Smooth muscle cell (in vitro differentiated cells): ENCODE measurements around the gene IL1RL1. TPM values are rescaled to one million over a fixed set of nuclear protein-coding genes. Genes with fewer than 3 reads are reported as not detected.

Source experiments
- DNase-seq: peaks from one replicate; lab custom pipeline; 2025; ENCODE audit not compliant: unreplicated experiment; lab: John Stamatoyannopoulos, UW
- H2AFZ ChIP-seq: fragments of 200-600 bp; sonication (generic); 2 replicates; pipeline ENCODE4 v1.6.0; 2016; ENCODE audit warnings: antibody characterized with exemption, low read depth, mild to moderate bottlenecking
- H3F3A ChIP-seq: fragments of 200-600 bp; sonication (generic); 2 replicates; pipeline ENCODE4 v1.6.0; 2017; ENCODE audit warnings: antibody characterized with exemption, low read depth
- H3K27ac ChIP-seq: fragments of 200-600 bp; sonication (generic); 2 replicates; pipeline ENCODE4 v1.5.1; 2016; ENCODE audit warnings: low read depth, mild to moderate bottlenecking
- H3K27me3 ChIP-seq: fragments of 200-600 bp; sonication (generic); 2 replicates; pipeline ENCODE4 v1.6.1; 2016; ENCODE audit warnings: low read depth, mild to moderate bottlenecking
- H3K36me3 ChIP-seq: fragments of 200-600 bp; sonication (generic); 2 replicates; pipeline ENCODE4 v1.5.1; 2016; ENCODE audit warnings: low read depth
- H3K4me1 ChIP-seq: fragments of 200-600 bp; sonication (generic); 2 replicates; pipeline ENCODE4 v1.5.1; 2016; ENCODE audit warnings: low read depth
- H3K4me2 ChIP-seq: fragments of 200-600 bp; sonication (generic); 2 replicates; pipeline ENCODE4 v1.6.0; 2016; ENCODE audit warnings: mild to moderate bottlenecking
- H3K4me3 ChIP-seq: fragments of 200-600 bp; sonication (generic); 2 replicates; pipeline ENCODE4 v1.5.1; 2016; ENCODE audit warnings: mild to moderate bottlenecking
- H3K79me2 ChIP-seq: fragments of 200-600 bp; sonication (generic); 2 replicates; pipeline ENCODE4 v1.6.0; 2016; ENCODE audit warnings: low read depth, mild to moderate bottlenecking
- H3K9ac ChIP-seq: fragments of 200-600 bp; sonication (generic); 2 replicates; pipeline ENCODE4 v1.6.0; 2016; ENCODE audit warnings: low read depth
- H3K9me3 ChIP-seq: fragments of 200-600 bp; sonication (generic); replicated peaks from 2 replicates; pipeline ENCODE4 v1.5.1; 2016; ENCODE audit warnings: low read depth
- H4K20me1 ChIP-seq: fragments of 200-600 bp; sonication (generic); 2 replicates; pipeline ENCODE4 v1.6.0; 2016; ENCODE audit warnings: low read depth
- CTCF ChIP-seq: fragments of 200-600 bp; sonication (generic); IDR thresholded peaks from 2 replicates; pipeline ENCODE4 v1.5.1; 2017; ENCODE audit warnings: borderline replicate concordance, mild to moderate bottlenecking, antibody characterized with exemption; ENCODE audit not compliant: insufficient read depth, poor library complexity, severe bottlenecking
- WGBS: methylation state at CpG from one replicate; pipeline ENCODE4 v1.1.7; 2016; ENCODE audit warnings: low lambda C conversion rate; 5-methylcytosine and 5-hydroxymethylcytosine counted together
- polyA plus RNA-seq: library from polyadenylated mRNA; unstranded; fragments of >200 nt; fragmentation: Nextera tagmentation; extraction: Ambion mirVana; gene quantifications from 2 replicates; pipeline ENCODE4 v1.2.1, GENCODE V29; 2016
- total RNA-seq: library from RNA; depleted of rRNA; stranded (reverse); fragments of >200 nt; gene quantifications from 2 replicates; pipeline ENCODE4 v1.2.3, GENCODE V29; 2014

Gene IL1RL1
- total RNA-seq = 1.6 and 2.0 TPM in 2 replicates
- polyA plus RNA-seq = 1.3 and 1.8 TPM in 2 replicates

- H3K4me1 ChIP-seq = no peaks in the 10 kb centered on the region
- no peak for TF ChIP-seq CTCF
- no peak within 1 kb of the TSS for H3K27ac ChIP-seq
- H3F3A ChIP-seq = peaks cover 4% of the 10 kb centered on the region
- H4K20me1 ChIP-seq = no peaks in the 10 kb centered on the region
- H3K9me3 ChIP-seq = no peaks in the 10 kb centered on the region
- WGBS = 75% methylated on average over 5 of the region's 5 CpGs
- peak within 1 kb of the TSS; percentile 51 for H3K4me2 ChIP-seq
- no peak within 1 kb of the TSS for H3K4me3 ChIP-seq
- no peak within 1 kb of the TSS for H2AFZ ChIP-seq
- no peaks in the 10 kb centered on the region for H3K27me3 ChIP-seq
- no peak for DNase-seq
- no peak within 1 kb of the TSS for H3K9ac ChIP-seq
- H3K79me2 ChIP-seq = no peaks in the 10 kb centered on the region
- H3K36me3 ChIP-seq = no peaks in the 10 kb centered on the region
Measured at GRCh38 chr2:102310964-102311640, at the start of gene IL1RL1. Gene IL1RL1 (plus strand): TSS chr2:102311563. CDS start chr2:102338265, 26,702 bp downstream.

- Histone ChIP-seq H3K4me3 (no peak overlapping the region), H3K9ac (no peak overlapping the region), H3K27me3 (no peaks in the 10 kb centered on the region), H3K79me2 (no peaks in the 10 kb centered on the region), H3K9me3 (no peaks in the 10 kb centered on the region), H3K27ac (no peak overlapping the region), H3F3A (no peaks in the 10 kb centered on the region), H3K4me1 (no peaks in the 10 kb centered on the region), H4K20me1 (no peaks in the 10 kb centered on the region), H2AFZ (no peak overlapping the region), H3K36me3 (no peaks in the 10 kb centered on the region), H3K4me2 (no peak overlapping the region)
- no peak for TF ChIP-seq CTCF
- no peak for DNase-seq
- WGBS = 67% methylated on average over 6 of the region's 6 CpGs
Measured at GRCh38 chr2:102262216-102263129, 48.9 kb upstream of the IL1RL1 start.

DNA sequence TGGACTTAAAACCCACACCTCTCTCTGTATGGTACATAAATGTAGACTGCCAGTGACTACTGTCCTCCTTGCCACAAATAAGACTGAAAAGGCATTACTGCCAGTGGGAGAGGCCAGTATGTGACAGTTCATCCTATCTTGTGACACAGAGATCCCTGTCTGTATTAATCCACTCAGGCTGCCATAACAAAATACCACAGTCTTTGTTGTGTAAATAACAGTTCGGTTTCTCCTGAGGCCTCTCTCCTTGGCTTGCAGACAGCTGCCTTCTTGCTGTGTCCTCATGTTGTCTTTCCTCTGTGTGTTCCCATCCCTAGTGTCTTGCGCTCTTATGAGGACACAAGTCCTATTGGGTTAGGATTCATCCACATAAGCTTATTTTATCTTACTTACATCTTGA, 46.4 kb upstream of the IL1RL1 start:
- no peak overlapping the region for H3K4me2 ChIP-seq
- DNase-seq = no peak
- no peaks in the 10 kb centered on the region for H3F3A ChIP-seq
- no peaks in the 10 kb centered on the region for H3K79me2 ChIP-seq
- H3K9ac ChIP-seq = no peak overlapping the region
- no peaks in the 10 kb centered on the region for H3K27me3 ChIP-seq
- no peak overlapping the region for H3K27ac ChIP-seq
- H3K36me3 ChIP-seq = no peaks in the 10 kb centered on the region
- H3K9me3 ChIP-seq = no peaks in the 10 kb centered on the region
- H3K4me1 ChIP-seq = no peaks in the 10 kb centered on the region
- no peak overlapping the region for H3K4me3 ChIP-seq
- no peaks in the 10 kb centered on the region for H4K20me1 ChIP-seq
- H2AFZ ChIP-seq = no peak overlapping the region
- 67% methylated on average over 2 of the region's 2 CpGs for WGBS
- TF ChIP-seq CTCF = no peak
